GM23338 (cell line): Measurements from ENCODE around the gene SLC26A4.

Experiments
- CREB1 ChIP-seq: fragments of 250-450 bp; sonication (Bioruptor Pico); IDR thresholded peaks from 2 replicates; pipeline ENCODE4 v1.5.0; 2020; ENCODE audit warnings: low read depth, mild to moderate bottlenecking, moderate library complexity
- EZH2 ChIP-seq: fragments of 200-600 bp; sonication (generic); IDR thresholded peaks from one replicate; pipeline ENCODE4 v1.8.0; 2017; ENCODE audit warnings: antibody characterized with exemption, mild to moderate bottlenecking, low read depth; ENCODE audit not compliant: unreplicated experiment
- EZH2phosphoT487 ChIP-seq: fragments of 200-600 bp; sonication (generic); IDR thresholded peaks from one replicate; pipeline ENCODE4 v1.8.1; 2018; ENCODE audit warnings: antibody characterized with exemption; ENCODE audit not compliant: unreplicated experiment
- JUNB ChIP-seq: IDR thresholded peaks from one replicate; pipeline ENCODE4 v1.6.1; 2016; ENCODE audit warnings: antibody characterized with exemption; ENCODE audit not compliant: unreplicated experiment
- NANOG ChIP-seq: IDR thresholded peaks from 2 replicates; pipeline ENCODE4 v1.6.1; 2016; ENCODE audit warnings: antibody characterized with exemption, borderline replicate concordance
- POLR2AphosphoS5 ChIP-seq: IDR thresholded peaks from 2 replicates; pipeline ENCODE4 v1.6.1; 2016; ENCODE audit warnings: antibody characterized with exemption, low read depth
- ZNF114 ChIP-seq: fragments of 250-450 bp; sonication (Bioruptor Pico); IDR thresholded peaks from 2 replicates; pipeline ENCODE4 v1.5.0; 2020; ENCODE audit warnings: mild to moderate bottlenecking, moderate library complexity
- ZNF331 ChIP-seq: fragments of 250-450 bp; sonication (Bioruptor Pico); IDR thresholded peaks from 2 replicates; pipeline ENCODE4 v1.5.0; 2020; ENCODE audit warnings: low read depth, mild to moderate bottlenecking, moderate library complexity
- TF ChIP-seq, protein P1 (sequence below), 2 experiments: fragments of 200-600 bp in 1 of 2; sonication (generic) in 1 of 2; conservative IDR thresholded peaks; 2 replicates each; pipeline versions ENCODE4 v1.5.1 to v1.6.1; 2016 to 2017; ENCODE audit warnings: antibody characterized with exemption in 2 of 2, low read depth in 2 of 2, mild to moderate bottlenecking in 2 of 2, moderate library complexity in 1 of 2
- TF ChIP-seq, protein P2 (sequence below): IDR thresholded peaks from one replicate; pipeline ENCODE4 v1.6.1; 2018; ENCODE audit warnings: antibody characterized with exemption; ENCODE audit not compliant: unreplicated experiment
- TF ChIP-seq, protein P3 (sequence below): fragments of 250-450 bp; sonication (Bioruptor Pico); IDR thresholded peaks from 2 replicates; pipeline ENCODE4 v1.5.0; 2020; ENCODE audit warnings: mild to moderate bottlenecking, moderate library complexity

DNA sequence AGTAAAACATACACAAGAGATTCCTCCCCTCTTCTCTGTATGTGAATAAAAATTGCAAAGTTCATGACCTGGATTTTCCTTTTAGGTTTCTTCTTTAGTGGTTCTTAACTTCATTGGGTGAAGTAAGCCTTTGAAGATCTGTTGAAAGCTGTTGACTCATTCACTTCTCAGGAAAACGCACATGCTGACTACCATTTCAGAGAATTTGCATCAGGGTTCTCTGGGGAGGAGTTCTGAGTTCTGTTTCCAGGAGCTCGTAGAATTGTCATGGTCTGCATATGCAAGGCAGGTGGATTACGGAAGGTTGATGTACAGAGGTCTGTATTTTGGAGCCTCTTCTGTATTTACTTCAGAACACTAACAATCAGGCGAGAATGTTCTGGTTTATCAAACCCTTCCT is 962 bp upstream of the SLC26A4 start:
- TF ChIP-seq, protein P1, sequence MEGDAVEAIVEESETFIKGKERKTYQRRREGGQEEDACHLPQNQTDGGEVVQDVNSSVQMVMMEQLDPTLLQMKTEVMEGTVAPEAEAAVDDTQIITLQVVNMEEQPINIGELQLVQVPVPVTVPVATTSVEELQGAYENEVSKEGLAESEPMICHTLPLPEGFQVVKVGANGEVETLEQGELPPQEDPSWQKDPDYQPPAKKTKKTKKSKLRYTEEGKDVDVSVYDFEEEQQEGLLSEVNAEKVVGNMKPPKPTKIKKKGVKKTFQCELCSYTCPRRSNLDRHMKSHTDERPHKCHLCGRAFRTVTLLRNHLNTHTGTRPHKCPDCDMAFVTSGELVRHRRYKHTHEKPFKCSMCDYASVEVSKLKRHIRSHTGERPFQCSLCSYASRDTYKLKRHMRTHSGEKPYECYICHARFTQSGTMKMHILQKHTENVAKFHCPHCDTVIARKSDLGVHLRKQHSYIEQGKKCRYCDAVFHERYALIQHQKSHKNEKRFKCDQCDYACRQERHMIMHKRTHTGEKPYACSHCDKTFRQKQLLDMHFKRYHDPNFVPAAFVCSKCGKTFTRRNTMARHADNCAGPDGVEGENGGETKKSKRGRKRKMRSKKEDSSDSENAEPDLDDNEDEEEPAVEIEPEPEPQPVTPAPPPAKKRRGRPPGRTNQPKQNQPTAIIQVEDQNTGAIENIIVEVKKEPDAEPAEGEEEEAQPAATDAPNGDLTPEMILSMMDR (conservative IDR thresholded peaks at IDR 0.05; ENCODE audit: low read depth in 2 of 2) = no peak
- no peak for TF ChIP-seq EZH2
- TF ChIP-seq POLR2AphosphoS5 = no peak
- TF ChIP-seq CREB1 = no peak
- no peak for TF ChIP-seq ZNF331 (CRISPR knock-in tag)
- TF ChIP-seq JUNB = no peak
- TF ChIP-seq, protein P2, sequence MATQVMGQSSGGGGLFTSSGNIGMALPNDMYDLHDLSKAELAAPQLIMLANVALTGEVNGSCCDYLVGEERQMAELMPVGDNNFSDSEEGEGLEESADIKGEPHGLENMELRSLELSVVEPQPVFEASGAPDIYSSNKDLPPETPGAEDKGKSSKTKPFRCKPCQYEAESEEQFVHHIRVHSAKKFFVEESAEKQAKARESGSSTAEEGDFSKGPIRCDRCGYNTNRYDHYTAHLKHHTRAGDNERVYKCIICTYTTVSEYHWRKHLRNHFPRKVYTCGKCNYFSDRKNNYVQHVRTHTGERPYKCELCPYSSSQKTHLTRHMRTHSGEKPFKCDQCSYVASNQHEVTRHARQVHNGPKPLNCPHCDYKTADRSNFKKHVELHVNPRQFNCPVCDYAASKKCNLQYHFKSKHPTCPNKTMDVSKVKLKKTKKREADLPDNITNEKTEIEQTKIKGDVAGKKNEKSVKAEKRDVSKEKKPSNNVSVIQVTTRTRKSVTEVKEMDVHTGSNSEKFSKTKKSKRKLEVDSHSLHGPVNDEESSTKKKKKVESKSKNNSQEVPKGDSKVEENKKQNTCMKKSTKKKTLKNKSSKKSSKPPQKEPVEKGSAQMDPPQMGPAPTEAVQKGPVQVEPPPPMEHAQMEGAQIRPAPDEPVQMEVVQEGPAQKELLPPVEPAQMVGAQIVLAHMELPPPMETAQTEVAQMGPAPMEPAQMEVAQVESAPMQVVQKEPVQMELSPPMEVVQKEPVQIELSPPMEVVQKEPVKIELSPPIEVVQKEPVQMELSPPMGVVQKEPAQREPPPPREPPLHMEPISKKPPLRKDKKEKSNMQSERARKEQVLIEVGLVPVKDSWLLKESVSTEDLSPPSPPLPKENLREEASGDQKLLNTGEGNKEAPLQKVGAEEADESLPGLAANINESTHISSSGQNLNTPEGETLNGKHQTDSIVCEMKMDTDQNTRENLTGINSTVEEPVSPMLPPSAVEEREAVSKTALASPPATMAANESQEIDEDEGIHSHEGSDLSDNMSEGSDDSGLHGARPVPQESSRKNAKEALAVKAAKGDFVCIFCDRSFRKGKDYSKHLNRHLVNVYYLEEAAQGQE = no peak
- TF ChIP-seq EZH2phosphoT487 = no peak
- TF ChIP-seq, protein P3, sequence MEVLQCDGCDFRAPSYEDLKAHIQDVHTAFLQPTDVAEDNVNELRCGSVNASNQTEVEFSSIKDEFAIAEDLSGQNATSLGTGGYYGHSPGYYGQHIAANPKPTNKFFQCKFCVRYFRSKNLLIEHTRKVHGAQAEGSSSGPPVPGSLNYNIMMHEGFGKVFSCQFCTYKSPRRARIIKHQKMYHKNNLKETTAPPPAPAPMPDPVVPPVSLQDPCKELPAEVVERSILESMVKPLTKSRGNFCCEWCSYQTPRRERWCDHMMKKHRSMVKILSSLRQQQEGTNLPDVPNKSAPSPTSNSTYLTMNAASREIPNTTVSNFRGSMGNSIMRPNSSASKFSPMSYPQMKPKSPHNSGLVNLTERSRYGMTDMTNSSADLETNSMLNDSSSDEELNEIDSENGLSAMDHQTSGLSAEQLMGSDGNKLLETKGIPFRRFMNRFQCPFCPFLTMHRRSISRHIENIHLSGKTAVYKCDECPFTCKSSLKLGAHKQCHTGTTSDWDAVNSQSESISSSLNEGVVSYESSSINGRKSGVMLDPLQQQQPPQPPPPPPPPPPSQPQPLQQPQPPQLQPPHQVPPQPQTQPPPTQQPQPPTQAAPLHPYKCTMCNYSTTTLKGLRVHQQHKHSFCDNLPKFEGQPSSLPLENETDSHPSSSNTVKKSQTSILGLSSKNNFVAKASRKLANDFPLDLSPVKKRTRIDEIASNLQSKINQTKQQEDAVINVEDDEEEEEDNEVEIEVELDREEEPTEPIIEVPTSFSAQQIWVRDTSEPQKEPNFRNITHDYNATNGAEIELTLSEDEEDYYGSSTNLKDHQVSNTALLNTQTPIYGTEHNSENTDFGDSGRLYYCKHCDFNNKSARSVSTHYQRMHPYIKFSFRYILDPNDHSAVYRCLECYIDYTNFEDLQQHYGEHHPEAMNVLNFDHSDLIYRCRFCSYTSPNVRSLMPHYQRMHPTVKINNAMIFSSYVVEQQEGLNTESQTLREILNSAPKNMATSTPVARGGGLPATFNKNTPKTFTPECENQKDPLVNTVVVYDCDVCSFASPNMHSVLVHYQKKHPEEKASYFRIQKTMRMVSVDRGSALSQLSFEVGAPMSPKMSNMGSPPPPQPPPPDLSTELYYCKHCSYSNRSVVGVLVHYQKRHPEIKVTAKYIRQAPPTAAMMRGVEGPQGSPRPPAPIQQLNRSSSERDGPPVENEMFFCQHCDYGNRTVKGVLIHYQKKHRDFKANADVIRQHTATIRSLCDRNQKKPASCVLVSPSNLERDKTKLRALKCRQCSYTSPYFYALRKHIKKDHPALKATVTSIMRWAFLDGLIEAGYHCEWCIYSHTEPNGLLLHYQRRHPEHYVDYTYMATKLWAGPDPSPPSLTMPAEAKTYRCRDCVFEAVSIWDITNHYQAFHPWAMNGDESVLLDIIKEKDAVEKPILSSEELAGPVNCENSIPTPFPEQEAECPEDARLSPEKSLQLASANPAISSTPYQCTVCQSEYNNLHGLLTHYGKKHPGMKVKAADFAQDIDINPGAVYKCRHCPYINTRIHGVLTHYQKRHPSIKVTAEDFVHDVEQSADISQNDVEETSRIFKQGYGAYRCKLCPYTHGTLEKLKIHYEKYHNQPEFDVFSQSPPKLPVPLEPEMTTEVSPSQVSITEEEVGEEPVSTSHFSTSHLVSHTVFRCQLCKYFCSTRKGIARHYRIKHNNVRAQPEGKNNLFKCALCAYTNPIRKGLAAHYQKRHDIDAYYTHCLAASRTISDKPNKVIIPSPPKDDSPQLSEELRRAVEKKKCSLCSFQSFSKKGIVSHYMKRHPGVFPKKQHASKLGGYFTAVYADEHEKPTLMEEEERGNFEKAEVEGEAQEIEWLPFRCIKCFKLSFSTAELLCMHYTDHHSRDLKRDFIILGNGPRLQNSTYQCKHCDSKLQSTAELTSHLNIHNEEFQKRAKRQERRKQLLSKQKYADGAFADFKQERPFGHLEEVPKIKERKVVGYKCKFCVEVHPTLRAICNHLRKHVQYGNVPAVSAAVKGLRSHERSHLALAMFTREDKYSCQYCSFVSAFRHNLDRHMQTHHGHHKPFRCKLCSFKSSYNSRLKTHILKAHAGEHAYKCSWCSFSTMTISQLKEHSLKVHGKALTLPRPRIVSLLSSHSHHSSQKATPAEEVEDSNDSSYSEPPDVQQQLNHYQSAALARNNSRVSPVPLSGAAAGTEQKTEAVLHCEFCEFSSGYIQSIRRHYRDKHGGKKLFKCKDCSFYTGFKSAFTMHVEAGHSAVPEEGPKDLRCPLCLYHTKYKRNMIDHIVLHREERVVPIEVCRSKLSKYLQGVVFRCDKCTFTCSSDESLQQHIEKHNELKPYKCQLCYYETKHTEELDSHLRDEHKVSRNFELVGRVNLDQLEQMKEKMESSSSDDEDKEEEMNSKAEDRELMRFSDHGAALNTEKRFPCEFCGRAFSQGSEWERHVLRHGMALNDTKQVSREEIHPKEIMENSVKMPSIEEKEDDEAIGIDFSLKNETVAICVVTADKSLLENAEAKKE (CRISPR knock-in tag) = no peak
- no peak for TF ChIP-seq ZNF114 (CRISPR knock-in tag)
- no peak for TF ChIP-seq NANOG
